Measurements from ENCODE around the gene RNF141.

DNA sequence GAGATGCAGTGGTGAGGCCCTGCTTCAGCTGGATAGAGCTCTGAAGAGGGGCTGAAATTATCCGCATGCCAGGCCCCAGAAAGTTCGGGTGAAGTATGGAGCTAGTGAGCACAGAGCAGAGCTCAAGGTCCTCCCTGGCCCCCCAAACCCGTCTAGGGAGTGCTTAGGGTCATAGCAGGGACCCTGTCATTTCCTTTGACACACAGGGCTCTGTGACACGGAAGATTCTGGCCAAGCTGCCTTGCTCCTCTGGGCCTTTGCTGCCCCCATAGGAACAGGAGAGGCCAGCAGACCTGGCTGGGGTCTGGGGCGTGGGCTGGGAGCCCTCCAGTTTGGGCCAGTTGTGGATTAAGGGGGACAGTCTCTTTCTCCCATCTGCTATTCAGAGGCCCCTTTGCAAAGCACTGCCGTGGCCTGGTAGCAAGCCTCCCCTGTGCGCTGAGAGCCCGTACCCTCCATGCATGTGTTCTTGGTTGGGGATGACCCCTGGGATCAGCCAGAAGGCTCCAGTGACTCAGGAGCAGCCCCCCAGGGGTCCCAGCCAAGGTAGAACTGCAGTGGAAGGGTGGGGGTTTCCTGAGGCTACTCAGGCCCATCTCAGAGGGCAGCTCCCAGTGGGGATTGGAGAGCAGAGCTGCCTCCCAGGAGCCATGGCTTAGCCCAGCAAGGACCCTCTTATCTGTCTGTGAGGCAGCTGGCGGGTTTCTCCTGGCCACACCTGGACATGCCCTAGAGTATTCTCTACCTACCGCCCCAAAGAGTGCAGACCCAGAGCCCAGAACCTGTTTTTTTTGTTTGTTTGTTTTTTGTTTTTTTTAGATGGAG lies 42.3 kb downstream of the RNF141 start:
- TF ChIP-seq SIN3A (IDR thresholded peaks at IDR 0.05; ENCODE audit: borderline replicate concordance, insufficient read depth, low read depth, low read length) (no peak), CTCF (IDR thresholded peaks at IDR 0.05) (no peak)
